ENCODE results near the gene TMEM203.

TMEM203 gene

GRCh38 chr9:137176302-137177182 is 28.9 kb downstream of the TMEM203 start:
- no peak for FAIRE-seq

GRCh38 chr9:137175345-137175961 is 30.0 kb downstream of the TMEM203 start:
- FAIRE-seq = no peak

GRCh38 chr9:137174722-137175293 is 30.6 kb downstream of the TMEM203 start:
- no peak for FAIRE-seq

DNA sequence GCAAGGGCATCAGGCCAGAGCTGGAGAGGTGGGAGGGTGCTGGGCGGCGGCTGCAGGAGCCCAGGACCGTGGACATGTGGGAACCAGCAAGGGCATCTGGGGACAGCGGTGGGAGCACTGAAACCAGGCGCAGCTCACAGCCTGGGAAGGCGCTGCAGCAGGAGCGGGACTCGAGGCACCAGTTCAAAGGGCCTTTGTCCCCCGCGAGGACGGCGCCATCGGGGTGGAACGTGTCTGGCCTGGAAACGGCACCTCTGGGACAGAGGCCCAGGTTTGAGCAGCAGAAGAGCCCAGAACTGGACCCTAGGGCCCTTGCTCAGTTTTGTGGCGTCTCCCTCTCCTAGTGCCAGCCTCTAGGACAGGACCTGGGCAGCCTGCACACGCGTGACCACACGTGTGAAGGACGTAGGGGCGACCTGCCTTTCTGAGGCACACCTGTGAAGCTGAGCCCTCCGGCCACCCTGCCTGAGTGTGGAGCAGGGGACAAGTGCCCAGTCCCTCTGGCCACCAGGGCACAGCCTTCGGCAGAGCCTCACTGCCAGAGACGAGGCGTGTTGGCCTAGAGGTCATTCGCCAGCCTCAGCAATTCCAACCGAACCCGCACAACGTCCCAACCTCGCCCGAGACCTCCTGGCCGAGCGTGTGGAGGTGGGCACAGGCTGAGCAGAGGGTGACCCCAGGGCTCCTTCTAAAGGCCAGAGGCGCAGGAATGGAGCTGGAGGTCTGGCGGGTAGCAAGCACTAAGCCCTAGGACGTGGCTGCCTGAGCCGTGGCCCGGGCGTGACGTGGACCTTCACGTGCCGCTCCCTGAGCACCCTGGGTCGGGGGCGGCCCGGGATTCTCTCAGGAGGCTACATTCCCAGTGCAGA is 31.4 kb downstream of the TMEM203 start:
- FAIRE-seq = no peak

DNA sequence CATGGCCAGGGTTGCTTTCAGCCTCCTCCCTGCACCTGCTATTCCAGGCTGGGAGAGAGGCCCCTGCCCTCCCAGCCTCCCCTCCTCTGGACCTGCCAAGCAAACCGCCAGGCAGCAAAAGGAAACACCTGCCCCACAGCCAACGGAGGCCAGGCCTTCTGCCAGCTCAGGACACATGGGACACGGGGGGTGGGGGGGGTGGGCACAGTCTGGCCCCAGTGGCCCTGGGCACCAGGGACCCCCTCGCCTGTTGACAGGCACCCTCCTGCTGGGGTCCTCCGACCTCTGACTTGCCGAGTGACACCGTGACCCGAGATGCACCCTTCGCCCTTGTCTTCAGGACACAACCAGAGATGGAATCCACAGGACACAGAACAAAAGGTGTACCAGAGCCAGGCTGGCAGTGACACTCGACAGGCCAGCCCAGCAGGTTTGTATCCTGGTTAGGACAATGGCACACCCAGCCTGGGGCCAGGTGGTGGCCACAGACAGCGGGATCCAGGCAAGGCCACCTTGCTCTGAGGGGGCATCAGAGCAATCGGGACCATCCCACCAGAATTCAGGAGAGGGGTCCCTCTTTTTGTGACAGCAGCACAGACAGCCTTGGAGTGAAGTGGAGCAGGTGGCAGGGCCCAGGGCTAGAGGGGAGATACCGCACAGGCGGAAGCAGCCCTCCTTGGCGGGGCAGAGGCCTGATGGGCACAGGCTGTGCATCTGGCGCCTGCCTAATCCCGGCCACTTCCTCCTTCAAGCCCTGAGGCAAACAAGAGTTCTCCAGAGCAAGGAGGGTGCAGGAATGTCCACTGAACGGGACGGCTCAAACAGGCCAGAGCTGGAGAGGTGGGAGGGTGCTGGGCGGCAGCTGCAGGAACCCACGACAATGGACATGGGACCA is 32.3 kb downstream of the TMEM203 start:
- no peak for FAIRE-seq

- no peak for FAIRE-seq
Observed at GRCh38 chr9:137171149-137171900, 34.1 kb downstream of the TMEM203 start.

- no peak for FAIRE-seq
Observed at GRCh38 chr9:137170486-137171148, 34.8 kb downstream of the TMEM203 start.

DNA sequence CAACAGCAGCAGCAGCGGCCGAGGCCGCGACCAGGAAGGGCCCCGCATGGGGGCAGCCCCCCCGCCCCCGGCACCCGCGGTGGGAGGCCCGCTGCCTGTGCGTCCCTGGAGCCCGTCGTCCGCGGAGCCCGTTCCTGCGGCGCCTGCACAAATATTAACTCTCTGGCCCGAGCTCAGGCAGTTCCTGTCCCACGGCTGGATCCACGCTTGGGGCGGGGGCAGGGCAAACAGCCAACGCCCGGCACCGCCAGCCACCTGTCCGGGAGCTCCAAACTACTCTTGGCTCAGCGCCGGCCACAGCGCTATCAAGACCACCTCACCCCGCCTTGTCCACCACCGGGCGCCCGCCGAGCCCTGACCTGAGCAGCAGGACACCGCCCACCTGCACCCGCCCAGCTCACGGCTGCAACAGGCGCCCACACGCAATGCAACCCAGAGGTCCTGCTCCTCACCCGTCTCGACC is 35.5 kb downstream of the TMEM203 start, which contains the start of gene LRRC26:
Gene LRRC26 (minus strand): TSS at position 156 of the 463 bp plus-strand sequence. CDS start 108 bp downstream, at position 48.
- FAIRE-seq = no peak

DNA sequence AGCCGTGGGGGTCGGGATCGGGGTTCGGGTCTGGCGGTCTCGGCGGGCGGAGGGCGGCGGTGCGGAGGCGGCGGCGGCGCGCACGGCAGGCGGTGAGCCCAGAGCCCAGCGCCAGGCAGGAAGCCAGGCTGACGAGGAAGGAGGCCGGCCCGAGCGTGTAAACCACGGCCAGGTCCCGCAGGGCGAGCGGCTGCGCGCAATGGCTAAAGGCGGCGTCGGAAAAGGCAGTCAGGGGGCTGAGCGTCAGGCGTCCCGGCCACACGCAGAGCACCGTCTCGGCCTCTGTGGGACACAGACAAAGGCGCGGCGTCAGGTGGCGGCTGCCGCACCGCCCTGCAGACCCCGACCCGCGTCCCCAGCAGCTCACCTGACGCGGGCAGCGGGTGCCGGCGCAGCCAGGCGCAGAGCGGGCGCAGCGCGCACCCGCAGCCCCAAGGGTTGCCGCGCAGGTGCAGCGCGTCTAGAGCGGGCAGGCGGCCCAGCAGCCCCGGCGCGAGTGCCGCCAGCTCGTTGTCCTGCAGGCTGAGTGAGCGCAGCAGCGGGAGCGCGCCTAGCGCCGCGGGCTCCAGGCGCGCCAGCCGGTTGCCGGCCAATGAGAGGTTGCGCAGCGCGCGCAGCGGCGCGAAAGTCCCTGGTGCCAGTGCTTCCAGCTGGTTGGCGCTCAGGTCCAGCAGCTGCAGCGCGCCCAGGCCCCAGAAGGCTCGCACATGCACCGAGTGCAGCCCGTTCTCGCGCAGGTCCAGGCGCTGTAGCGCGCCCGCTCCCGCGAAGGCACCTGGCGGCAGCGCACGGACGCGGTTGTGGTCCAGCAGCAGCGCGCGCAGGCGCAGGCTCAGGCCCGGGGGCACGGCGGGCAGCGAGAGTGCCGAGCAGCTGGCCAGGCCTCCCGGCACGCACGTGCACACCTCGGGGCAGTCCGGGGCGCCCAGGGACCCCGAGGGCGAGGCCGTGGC is 36.3 kb downstream of the TMEM203 start:
- FAIRE-seq = no peak

DNA sequence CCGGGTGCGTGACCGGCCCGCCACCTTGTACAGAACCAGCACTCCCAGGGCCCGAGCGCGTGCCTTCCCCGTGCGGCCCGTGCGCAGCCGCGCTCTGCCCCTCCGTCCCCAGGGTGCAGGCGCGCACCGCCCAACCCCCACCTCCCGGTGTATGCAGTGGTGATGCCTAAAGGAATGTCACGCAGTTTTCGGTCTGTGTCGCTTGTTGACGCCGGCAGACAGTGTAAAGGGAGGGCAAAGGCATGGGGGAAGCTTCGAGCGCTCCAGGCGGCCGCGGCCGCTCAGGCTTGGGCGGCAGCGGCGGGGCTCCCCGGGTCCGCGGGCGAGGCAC is 36.9 kb downstream of the TMEM203 start:
- FAIRE-seq = no peak

DNA sequence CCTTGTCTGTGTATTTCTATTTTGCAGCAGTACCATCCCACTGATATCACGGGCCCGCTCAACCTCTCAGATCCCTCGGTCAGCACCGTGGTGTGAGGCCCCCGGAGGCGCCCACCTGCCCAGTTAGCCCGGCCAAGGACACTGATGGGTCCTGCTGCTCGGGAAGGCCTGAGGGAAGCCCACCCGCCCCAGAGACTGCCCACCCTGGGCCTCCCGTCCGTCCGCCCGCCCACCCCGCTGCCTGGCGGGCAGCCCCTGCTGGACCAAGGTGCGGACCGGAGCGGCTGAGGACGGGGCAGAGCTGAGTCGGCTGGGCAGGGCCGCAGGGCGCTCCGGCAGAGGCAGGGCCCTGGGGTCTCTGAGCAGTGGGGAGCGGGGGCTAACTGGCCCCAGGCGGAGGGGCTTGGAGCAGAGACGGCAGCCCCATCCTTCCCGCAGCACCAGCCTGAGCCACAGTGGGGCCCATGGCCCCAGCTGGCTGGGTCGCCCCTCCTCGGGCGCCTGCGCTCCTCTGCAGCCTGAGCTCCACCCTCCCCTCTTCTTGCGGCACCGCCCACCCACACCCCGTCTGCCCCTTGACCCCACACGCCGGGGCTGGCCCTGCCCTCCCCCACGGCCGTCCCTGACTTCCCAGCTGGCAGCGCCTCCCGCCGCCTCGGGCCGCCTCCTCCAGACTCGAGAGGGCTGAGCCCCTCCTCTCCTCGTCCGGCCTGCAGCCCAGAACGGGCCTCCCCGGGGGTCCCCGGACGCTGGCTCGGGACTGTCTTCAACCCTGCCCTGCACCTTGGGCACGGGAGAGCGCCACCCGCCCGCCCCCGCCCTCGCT is 37.5 kb downstream of the TMEM203 start:
- FAIRE-seq = no peak

GRCh38 chr9:137167277-137167746 is 38.1 kb downstream of the TMEM203 start:
- FAIRE-seq = no peak

DNA sequence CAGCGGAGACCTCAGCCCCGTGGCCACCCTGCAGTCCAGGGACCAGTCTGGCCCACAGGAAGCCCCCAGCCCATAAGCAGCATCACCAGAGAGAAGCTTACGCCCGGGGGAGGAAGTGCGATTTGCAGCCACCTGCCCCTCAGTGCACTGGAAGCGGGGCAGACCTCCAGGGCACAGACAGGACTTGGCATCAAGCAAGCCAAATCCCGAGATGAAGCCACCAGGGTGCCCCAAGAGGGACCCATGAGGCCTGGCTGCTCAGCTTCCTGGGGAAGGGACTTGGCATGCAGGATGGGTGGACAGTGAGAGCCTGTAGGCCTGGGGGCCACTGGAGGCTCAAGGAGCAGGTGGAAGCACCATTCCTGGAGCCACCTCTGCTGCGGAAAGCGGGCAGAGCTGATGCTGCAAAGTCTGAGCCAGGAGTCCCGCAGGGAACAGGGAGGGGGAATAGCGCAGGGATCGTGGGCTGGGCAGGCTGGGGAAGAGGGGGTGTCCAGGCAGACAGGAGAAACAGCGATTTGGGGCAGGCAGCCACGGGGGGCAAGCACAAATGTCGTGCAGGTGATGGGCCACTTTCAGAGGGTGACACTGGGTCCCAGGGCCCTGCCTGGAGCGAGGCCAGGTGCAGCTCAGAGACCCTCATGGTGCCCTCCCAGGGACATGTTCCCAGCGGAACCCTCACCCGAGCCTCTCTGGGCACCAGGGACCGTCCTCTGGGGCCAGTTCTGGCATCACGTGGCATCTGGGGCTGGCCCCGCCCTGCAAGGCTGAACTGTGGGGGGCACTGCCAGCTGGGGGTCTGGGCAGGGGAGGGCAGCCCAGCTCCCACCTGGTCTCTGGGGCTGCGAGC is 38.8 kb downstream of the TMEM203 start:
- no peak for FAIRE-seq

GRCh38 chr9:137165250-137165836 is 40.1 kb downstream of the TMEM203 start:
- no peak for FAIRE-seq

GRCh38 chr9:137164370-137165249 is 40.8 kb downstream of the TMEM203 start:
- no peak for FAIRE-seq

- no peak for FAIRE-seq
Observed at GRCh38 chr9:137163805-137164204, 41.6 kb downstream of the TMEM203 start.

Data from TTC549 (cell line).